Activated naive CD4-positive, alpha-beta T cell treated with anti-CD3 and anti-CD28 coated beads, Interleukin-2, amount 10 ng/mL, durations not matched to agents 7 days and 5 days (primary cell): Measurements from ENCODE around the gene ARHGEF40.

Experiments used
- CTCF ChIA-PET: fragments of 350-600 bp; sonication (Branson Sonifier 250); formaldehyde crosslinking; loops from one replicate; lab custom pipeline; 2021; ENCODE audit warnings: antibody characterized with exemption; lab: Charles Lee
- DNase-seq: peaks from one replicate; pipeline ENCODE4 v3.0.0-alpha.2; 2020
- H3K27ac Mint-ChIP-seq: one replicate; pipeline ENCODE4 v1.8.0; 2021; ENCODE audit warnings: mild to moderate bottlenecking, moderate library complexity, mixed read lengths
- H3K27me3 Mint-ChIP-seq: one replicate; pipeline ENCODE4 v1.8.0; 2021; ENCODE audit warnings: mild to moderate bottlenecking, mixed read lengths
- H3K36me3 Mint-ChIP-seq: one replicate; pipeline ENCODE4 v1.8.0; 2021; ENCODE audit warnings: mixed read lengths
- H3K4me1 Mint-ChIP-seq: one replicate; pipeline ENCODE4 v1.8.0; 2021; ENCODE audit warnings: mixed read lengths
- H3K4me3 Mint-ChIP-seq: one replicate; pipeline ENCODE4 v1.8.0; 2021; ENCODE audit warnings: mild to moderate bottlenecking, moderate library complexity, mixed read lengths
- H3K9me3 Mint-ChIP-seq: one replicate; pipeline ENCODE4 v1.8.0; 2021; ENCODE audit warnings: mixed read lengths

Gene ARHGEF40

GRCh38 chr14:21043387-21043973 is 26.6 kb upstream of the ARHGEF40 start:
- CTCF ChIA-PET, result interaction anchor here (1.3 to 7.2 kb wide), 3 partner anchors 27 to 61 kb away, joined by 3 to 174 read pairs (median 4); no protein-coding TSS in a partner anchor
- H3K36me3 Mint-ChIP-seq, result no peaks in the 10 kb centered on the region
- H3K27ac Mint-ChIP-seq, result no peak overlapping the region
- no peak for DNase-seq
- no peak overlapping the region for H3K4me3 Mint-ChIP-seq
- H3K4me1 Mint-ChIP-seq, result peaks cover 2% of the 10 kb centered on the region
- no peaks in the 10 kb centered on the region for H3K9me3 Mint-ChIP-seq
- H3K27me3 Mint-ChIP-seq, result peaks cover 51% of the 10 kb centered on the region

DNA sequence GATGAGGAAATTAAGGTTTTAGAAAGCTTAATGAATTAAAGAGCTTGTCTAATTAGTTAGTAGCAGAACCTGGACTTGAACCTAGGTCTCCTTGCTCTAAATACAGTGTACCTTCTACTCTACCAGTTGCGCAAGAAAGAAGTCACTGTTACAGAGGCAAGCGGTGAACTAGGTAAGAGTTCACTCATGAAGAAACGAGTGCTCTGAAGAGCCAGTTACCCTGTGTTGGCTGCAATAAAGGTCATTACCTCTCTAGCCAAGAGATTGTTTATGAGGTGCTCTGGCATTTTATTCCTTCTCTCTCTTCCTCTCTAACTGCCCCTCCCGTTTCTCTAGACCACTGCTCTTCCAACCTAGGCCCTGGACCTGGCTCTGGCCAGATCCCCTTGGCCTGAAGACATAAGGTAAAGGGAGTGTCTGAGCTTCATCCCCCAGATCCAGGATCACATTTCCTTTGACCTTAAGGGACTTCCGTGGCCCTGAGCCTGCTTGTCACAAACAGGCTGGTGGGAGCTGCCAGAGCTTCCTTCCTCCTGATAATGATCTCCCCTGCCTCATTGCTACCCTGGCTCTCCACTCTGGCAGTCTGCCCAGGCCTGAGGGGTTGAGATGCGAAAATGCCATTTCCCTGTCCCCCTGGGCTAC is 26.0 kb upstream of the ARHGEF40 start:
- Mint-ChIP-seq H3K36me3 (no peaks in the 10 kb centered on the region), H3K27ac (no peak overlapping the region), H3K4me1 (peaks cover 2% of the 10 kb centered on the region), H3K9me3 (no peaks in the 10 kb centered on the region), H3K27me3 (peaks cover 45% of the 10 kb centered on the region), H3K4me3 (no peak overlapping the region)
- DNase-seq, result no peak
- CTCF ChIA-PET, result interaction anchor here (1.4 to 7.2 kb wide), 2 partner anchors 28 to 61 kb away, joined by 4 to 174 read pairs; no protein-coding TSS in a partner anchor

GRCh38 chr14:21047378-21047781 is 22.7 kb upstream of the ARHGEF40 start:
- CTCF ChIA-PET, result interaction anchor here (0.5 to 2.2 kb wide), 3 partner anchors 7 to 109 kb away, joined by 3 to 14 read pairs (median 3); no protein-coding TSS in a partner anchor
- no peak overlapping the region for H3K27ac Mint-ChIP-seq
- no peaks in the 10 kb centered on the region for H3K9me3 Mint-ChIP-seq
- H3K4me3 Mint-ChIP-seq, result no peak overlapping the region
- peaks cover 45% of the 10 kb centered on the region for H3K27me3 Mint-ChIP-seq
- peaks cover 2% of the 10 kb centered on the region for H3K4me1 Mint-ChIP-seq
- no peaks in the 10 kb centered on the region for H3K36me3 Mint-ChIP-seq
- no peak for DNase-seq

DNA sequence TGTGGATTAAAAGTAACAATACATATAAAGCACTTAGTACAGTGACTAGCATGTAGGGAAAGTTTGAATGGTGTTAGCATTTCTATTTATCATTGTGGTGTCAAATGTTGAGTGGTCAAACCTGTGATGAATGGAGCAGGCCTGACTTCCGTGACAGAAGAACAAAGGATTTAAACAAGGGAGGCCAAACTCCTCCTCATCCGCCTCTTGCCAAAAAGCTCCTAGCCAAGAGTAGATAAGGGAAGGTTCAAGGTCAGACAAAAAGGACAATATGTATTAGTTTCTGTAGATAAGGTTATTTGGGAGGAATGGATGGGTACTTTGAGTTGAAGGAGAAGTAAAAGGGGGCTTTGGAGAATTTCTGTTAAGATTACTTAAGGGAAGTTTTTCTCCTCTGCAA is 21.5 kb upstream of the ARHGEF40 start:
- CTCF ChIA-PET, result interaction anchor here (1.2 kb wide), 1 partner anchor 49 kb away, joined by 3 read pairs; no protein-coding TSS in a partner anchor
- Mint-ChIP-seq H3K36me3 (no peaks in the 10 kb centered on the region), H3K27me3 (peaks cover 32% of the 10 kb centered on the region)

GRCh38 chr14:21049271-21049673 is 20.8 kb upstream of the ARHGEF40 start:
- no peak for DNase-seq
- Mint-ChIP-seq H3K27ac (no peak overlapping the region), H3K36me3 (no peaks in the 10 kb centered on the region), H3K4me1 (no peaks in the 10 kb centered on the region), H3K4me3 (no peak overlapping the region), H3K9me3 (no peaks in the 10 kb centered on the region), H3K27me3 (peaks cover 28% of the 10 kb centered on the region)
- CTCF ChIA-PET, result interaction anchor here (1.2 kb wide), 1 partner anchor 48 kb away, joined by 3 read pairs; no protein-coding TSS in a partner anchor

More for the DNA sequence above, 21.5 kb upstream of the ARHGEF40 start:
- Mint-ChIP-seq H3K9me3 (no peaks in the 10 kb centered on the region), H3K4me1 (no peaks in the 10 kb centered on the region), H3K4me3 (no peak overlapping the region), H3K27ac (no peak overlapping the region)
- no peak for DNase-seq

DNA sequence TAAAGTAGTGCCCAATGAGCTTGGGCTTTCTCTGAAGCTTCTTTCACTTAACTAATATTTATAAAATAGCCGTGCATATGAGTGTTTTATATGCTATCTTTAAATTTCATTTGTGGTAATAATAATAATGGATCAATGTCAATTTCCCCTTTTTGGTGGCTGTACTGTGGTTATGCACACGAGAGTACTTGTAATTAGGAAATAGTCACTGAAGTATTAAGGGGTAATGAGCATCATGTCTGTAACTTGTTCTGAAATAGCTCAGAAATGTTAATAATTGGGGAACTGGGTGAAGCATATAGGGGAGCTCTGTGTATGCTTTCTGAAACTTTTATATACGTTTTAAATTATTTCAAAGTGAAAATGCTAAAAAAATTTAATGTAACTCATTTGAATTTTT is 19.5 kb upstream of the ARHGEF40 start:
- Mint-ChIP-seq H3K4me1 (no peaks in the 10 kb centered on the region), H3K27me3 (peaks cover 17% of the 10 kb centered on the region), H3K4me3 (no peak overlapping the region), H3K36me3 (no peaks in the 10 kb centered on the region), H3K27ac (no peak overlapping the region), H3K9me3 (no peaks in the 10 kb centered on the region)
- CTCF ChIA-PET, result interaction anchor here (2.0 kb wide), 1 partner anchor 36 kb away, joined by 5 read pairs; no protein-coding TSS in a partner anchor
- DNase-seq, result no peak

GRCh38 chr14:21053184-21054122 is 16.7 kb upstream of the ARHGEF40 start:
- Mint-ChIP-seq H3K9me3 (no peaks in the 10 kb centered on the region), H3K4me3 (no peak overlapping the region), H3K36me3 (no peaks in the 10 kb centered on the region), H3K27ac (no peak overlapping the region), H3K27me3 (peaks cover 19% of the 10 kb centered on the region), H3K4me1 (no peaks in the 10 kb centered on the region)
- CTCF ChIA-PET, result interaction anchor here (0.7 to 1.2 kb wide), 3 partner anchors 12 to 51 kb away, joined by 3 to 4 read pairs (median 3); no protein-coding TSS in a partner anchor
- DNase-seq, result no peak

- Mint-ChIP-seq H3K9me3 (no peaks in the 10 kb centered on the region), H3K36me3 (no peaks in the 10 kb centered on the region), H3K27ac (no peak overlapping the region), H3K27me3 (peaks cover 24% of the 10 kb centered on the region), H3K4me3 (no peak overlapping the region), H3K4me1 (no peaks in the 10 kb centered on the region)
- CTCF ChIA-PET, result interaction anchor here (0.7 to 1.2 kb wide), 3 partner anchors 13 to 52 kb away, joined by 3 to 4 read pairs (median 3); no protein-coding TSS in a partner anchor
- DNase-seq, result no peak
Observed at GRCh38 chr14:21054123-21054767, 15.9 kb upstream of the ARHGEF40 start.

GRCh38 chr14:21054768-21055145 is 15.3 kb upstream of the ARHGEF40 start:
- H3K4me1 Mint-ChIP-seq, result no peaks in the 10 kb centered on the region
- no peaks in the 10 kb centered on the region for H3K9me3 Mint-ChIP-seq
- H3K27me3 Mint-ChIP-seq, result peaks cover 21% of the 10 kb centered on the region
- no peaks in the 10 kb centered on the region for H3K36me3 Mint-ChIP-seq
- no peak overlapping the region for H3K27ac Mint-ChIP-seq
- CTCF ChIA-PET, result no interaction called here
- no peak for DNase-seq
- H3K4me3 Mint-ChIP-seq, result no peak overlapping the region

DNA sequence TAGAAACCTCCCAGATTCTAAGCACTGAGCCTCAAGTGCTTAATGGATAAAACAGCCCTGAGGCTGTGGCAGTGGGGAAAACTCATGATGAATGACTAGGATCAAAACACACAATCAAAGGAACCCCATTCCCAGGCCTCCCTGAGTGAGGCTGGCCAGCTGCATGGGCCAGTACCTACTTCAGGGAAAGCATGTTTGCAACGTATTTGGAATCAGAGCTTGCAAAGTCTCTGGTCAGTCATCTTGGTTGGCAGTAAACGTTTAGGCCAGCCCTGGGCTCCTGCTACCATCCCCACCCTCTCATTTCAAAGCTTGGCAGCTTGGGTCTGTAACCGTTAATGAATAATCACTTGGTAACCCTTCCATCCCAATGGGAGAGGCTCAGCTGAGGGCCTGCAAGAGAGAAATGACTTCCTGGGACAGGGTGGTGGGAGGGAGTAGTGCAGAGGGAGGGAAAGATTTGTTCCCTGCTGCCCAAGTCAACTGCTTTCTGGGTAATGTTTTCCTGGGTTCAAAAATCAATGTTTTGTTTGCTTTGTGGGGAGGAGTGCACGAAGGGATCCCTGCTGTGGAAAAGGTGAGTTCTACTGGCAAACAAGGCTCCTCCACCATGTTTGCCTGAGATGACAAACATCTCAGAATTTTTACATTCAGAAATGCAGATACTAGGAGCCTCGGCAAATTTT is 14.5 kb upstream of the ARHGEF40 start:
- CTCF ChIA-PET, result no interaction called here
- Mint-ChIP-seq H3K4me1 (no peaks in the 10 kb centered on the region), H3K36me3 (no peaks in the 10 kb centered on the region), H3K4me3 (no peak overlapping the region), H3K9me3 (no peaks in the 10 kb centered on the region), H3K27me3 (peaks cover 19% of the 10 kb centered on the region), H3K27ac (no peak overlapping the region)
- no peak for DNase-seq

- H3K4me1 Mint-ChIP-seq, result no peaks in the 10 kb centered on the region
- no peak overlapping the region for H3K27ac Mint-ChIP-seq
- CTCF ChIA-PET, result interaction anchor here (0.8 to 1.5 kb wide), 2 partner anchors 36 to 42 kb away, joined by 3 to 7 read pairs; no protein-coding TSS in a partner anchor
- no peaks in the 10 kb centered on the region for H3K36me3 Mint-ChIP-seq
- H3K4me3 Mint-ChIP-seq, result no peak overlapping the region
- no peaks in the 10 kb centered on the region for H3K9me3 Mint-ChIP-seq
- no peak for DNase-seq
- peaks cover 25% of the 10 kb centered on the region for H3K27me3 Mint-ChIP-seq
Observed at GRCh38 chr14:21056520-21057163, 13.5 kb upstream of the ARHGEF40 start.

GRCh38 chr14:21057803-21058675 is 12.1 kb upstream of the ARHGEF40 start, which contains the start of gene RNASE8:
Gene RNASE8 (plus strand): TSS chr14:21057822. CDS start chr14:21057893, 71 bp downstream.
- CTCF ChIA-PET, result interaction anchor here (0.7 to 1.5 kb wide), 3 partner anchors 9 to 35 kb away, joined by 3 to 7 read pairs (median 3); no protein-coding TSS in a partner anchor
- H3K36me3 Mint-ChIP-seq, result no peaks in the 10 kb centered on the region
- DNase-seq, result no peak

More at GRCh38 chr14:21057803-21058675, 12.1 kb upstream of the ARHGEF40 start, which contains the start of gene RNASE8:
- Mint-ChIP-seq H3K27me3 (peaks cover 34% of the 10 kb centered on the region), H3K4me1 (no peaks in the 10 kb centered on the region), H3K9me3 (no peaks in the 10 kb centered on the region), H3K4me3 (no peak within 1 kb of the TSS), H3K27ac (no peak within 1 kb of the TSS)
